HL-60/S4 (cell line): Measurements from ENCODE around the gene APOD.

ENCODE experiments used
- in situ Hi-C: fragments of 300-500 bp; cut with MboI; formaldehyde crosslinking; loops from 2 replicates; pipeline ENCODE4 v1.14.3; 2022; ENCODE audit warnings: low sequenced_read_pairs

APOD gene

GRCh38 chr3:195532834-195533233 is 50.9 kb downstream of the APOD start:
- in situ Hi-C loops = loop anchor here (25.0 kb wide), 1 partner anchor 1071 kb away; no protein-coding TSS in a partner anchor

- in situ Hi-C loops = loop anchor here (25.0 kb wide), 1 partner anchor 1070 kb away; no protein-coding TSS in a partner anchor
Observed at GRCh38 chr3:195532345-195532744, 51.4 kb downstream of the APOD start.

DNA sequence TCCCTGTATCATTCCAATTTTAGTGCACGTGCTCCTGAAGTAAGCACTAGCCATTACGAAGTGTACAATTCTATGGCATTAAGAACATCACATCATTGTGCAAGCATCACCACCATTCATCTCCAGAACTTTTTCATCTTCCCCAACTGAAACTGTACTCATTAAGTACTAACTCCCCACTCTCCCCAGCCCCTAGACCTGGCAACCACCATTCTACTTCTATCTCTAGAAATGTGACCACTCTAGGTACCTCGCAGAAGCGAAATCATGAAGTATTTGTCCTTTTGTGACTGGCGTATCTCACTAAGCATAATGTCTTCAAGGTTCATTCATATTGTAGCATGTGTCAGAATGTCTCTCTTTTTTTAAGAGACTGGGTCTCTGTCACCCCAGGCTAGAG is 52.1 kb downstream of the APOD start:
- in situ Hi-C loops = loop anchor here (25.0 kb wide), 1 partner anchor 1069 kb away; no protein-coding TSS in a partner anchor

DNA sequence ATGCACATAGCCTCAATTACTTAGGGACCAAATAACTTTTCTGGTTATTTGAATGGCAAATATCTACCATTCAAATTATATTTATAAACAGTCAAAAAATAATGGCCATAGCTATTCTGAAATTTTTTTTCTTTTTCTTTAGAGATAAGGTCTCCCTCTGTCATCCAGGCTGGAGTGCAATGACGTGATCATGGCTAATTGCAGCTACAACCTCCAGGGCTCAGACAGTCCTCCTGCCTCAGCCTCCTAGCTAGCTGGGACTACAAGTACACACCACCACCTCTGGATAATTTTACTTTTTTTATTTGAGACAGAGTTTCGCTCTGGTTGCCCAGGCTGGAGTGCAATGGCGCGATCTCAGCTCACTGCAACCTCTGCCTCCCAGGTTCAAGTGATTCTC is 57.2 kb downstream of the APOD start:
- in situ Hi-C loops = loop anchor here (10.0 to 25.0 kb wide), 3 partner anchors 72 to 1064 kb away; partner anchors contain the start of gene XXYLT1

- in situ Hi-C loops = loop anchor here (10.0 kb wide), 2 partner anchors 70 to 250 kb away; partner anchors contain the start of gene XXYLT1
Observed at GRCh38 chr3:195524171-195524896, 59.4 kb downstream of the APOD start.

DNA sequence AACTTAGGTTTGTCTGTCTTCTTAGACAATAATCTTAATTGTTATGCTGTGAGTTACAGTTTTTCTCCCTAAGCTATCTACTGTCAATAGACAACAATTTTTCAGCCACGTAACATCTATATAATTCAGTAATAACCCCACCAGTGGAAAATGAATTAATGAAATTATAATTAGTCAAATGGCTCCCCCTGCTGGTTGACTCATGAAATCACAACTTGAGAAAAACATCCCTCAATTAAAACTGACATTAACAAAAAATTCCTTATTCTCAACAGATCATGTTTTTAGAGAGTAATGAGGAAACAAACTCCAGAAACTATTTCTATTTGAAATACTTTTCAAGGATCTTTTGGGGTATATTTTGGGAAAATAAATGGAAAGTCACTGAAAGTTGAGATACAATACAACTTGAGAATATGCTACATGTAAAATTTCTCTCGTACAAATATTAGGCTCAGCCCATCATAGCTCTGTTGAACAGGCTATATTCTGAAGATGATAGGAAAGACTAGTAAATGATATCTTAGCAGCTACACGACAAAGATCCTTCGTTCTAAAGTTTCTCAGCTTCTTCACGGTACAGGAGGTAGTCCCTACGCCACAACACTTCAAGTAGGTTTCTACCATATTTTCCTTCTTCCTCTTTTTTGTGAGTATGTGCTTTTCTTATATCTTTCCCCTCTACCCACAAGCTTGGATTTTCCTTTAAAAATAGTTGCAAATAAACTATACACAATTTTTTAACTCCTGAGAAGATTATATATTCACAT is 61.3 kb downstream of the APOD start:
- in situ Hi-C loops = loop anchor here (10.0 kb wide), 2 partner anchors 68 to 248 kb away; partner anchors contain the start of gene XXYLT1
